Measurements from ENCODE around the gene SNAPC2.

The SNAPC2 gene

GRCh38 chr19:7968008-7968795, 48.1 kb downstream of the SNAPC2 start:
- Mint-ChIP-seq H3K4me1 (ENCODE audit: low read depth) (no peaks in the 10 kb centered on the region), H3K27me3 (ENCODE audit: low read depth) (no peaks in the 10 kb centered on the region), H3K27ac (no peak overlapping the region), H3K4me3 (no peak overlapping the region), H3K36me3 (ENCODE audit: low read depth) (peaks cover 15% of the 10 kb centered on the region), H3K9me3 (no peaks in the 10 kb centered on the region)

- H3K4me3 Mint-ChIP-seq: no peak overlapping the region
- H3K27me3 Mint-ChIP-seq (ENCODE audit: low read depth): no peaks in the 10 kb centered on the region
- no peak overlapping the region for H3K27ac Mint-ChIP-seq
- no peaks in the 10 kb centered on the region for H3K4me1 Mint-ChIP-seq (ENCODE audit: low read depth)
- no peaks in the 10 kb centered on the region for H3K9me3 Mint-ChIP-seq
- peaks cover 21% of the 10 kb centered on the region for H3K36me3 Mint-ChIP-seq (ENCODE audit: low read depth)
Observed at GRCh38 chr19:7968796-7969554, 48.8 kb downstream of the SNAPC2 start.

- H3K27ac Mint-ChIP-seq: no peak overlapping the region
- H3K9me3 Mint-ChIP-seq: no peaks in the 10 kb centered on the region
- no peaks in the 10 kb centered on the region for H3K27me3 Mint-ChIP-seq (ENCODE audit: low read depth)
- no peak overlapping the region for H3K4me3 Mint-ChIP-seq
- H3K4me1 Mint-ChIP-seq (ENCODE audit: low read depth): no peaks in the 10 kb centered on the region
- H3K36me3 Mint-ChIP-seq (ENCODE audit: low read depth): peaks cover 19% of the 10 kb centered on the region
Observed at GRCh38 chr19:7969555-7969939, 49.4 kb downstream of the SNAPC2 start.

GRCh38 chr19:7970716-7971448, 50.7 kb downstream of the SNAPC2 start:
- H3K4me1 Mint-ChIP-seq (ENCODE audit: low read depth): no peaks in the 10 kb centered on the region
- H3K27me3 Mint-ChIP-seq (ENCODE audit: low read depth): no peaks in the 10 kb centered on the region
- peaks cover 15% of the 10 kb centered on the region for H3K36me3 Mint-ChIP-seq (ENCODE audit: low read depth)
- H3K4me3 Mint-ChIP-seq: no peak overlapping the region
- no peak overlapping the region for H3K27ac Mint-ChIP-seq
- H3K9me3 Mint-ChIP-seq: no peaks in the 10 kb centered on the region

GRCh38 chr19:7971553-7972520, 51.7 kb downstream of the SNAPC2 start:
- H3K27me3 Mint-ChIP-seq (ENCODE audit: low read depth): no peaks in the 10 kb centered on the region
- H3K9me3 Mint-ChIP-seq: no peaks in the 10 kb centered on the region

More at GRCh38 chr19:7971553-7972520, 51.7 kb downstream of the SNAPC2 start:
- no peak overlapping the region for H3K27ac Mint-ChIP-seq
- no peak overlapping the region for H3K4me3 Mint-ChIP-seq
- H3K4me1 Mint-ChIP-seq (ENCODE audit: low read depth): no peaks in the 10 kb centered on the region
- H3K36me3 Mint-ChIP-seq (ENCODE audit: low read depth): peaks cover 10% of the 10 kb centered on the region

All from T-helper 1 cell treated with Interleukin-12 subunit alpha and Interleukin-12 subunit beta and Interleukin-4 antibody, amounts not matched to agents 30 μg/mL and 1 μg/mL, for 36 hours (primary cell).